PFSK-1 (cell line): ENCODE data around the gene DCTN3.

Experiments used
- FOXP2 ChIP-seq: optimal IDR thresholded peaks from 2 replicates; pipeline ENCODE3; 2011; ENCODE audit warnings: borderline replicate concordance, control low read depth, inconsistent platforms; ENCODE audit not compliant: insufficient read depth; ENCODE audit errors: extremely low read length, extremely low read depth
- POLR2AphosphoS5 ChIP-seq: IDR thresholded peaks from 2 replicates; pipeline ENCODE4 v1.6.1; 2012; ENCODE audit warnings: low read depth, mild to moderate bottlenecking, control low read depth, low read length, moderate library complexity
- SIN3A ChIP-seq: IDR thresholded peaks from 2 replicates; pipeline ENCODE4 v1.6.1; 2012; ENCODE audit warnings: mild to moderate bottlenecking, low read length, moderate library complexity, borderline replicate concordance; ENCODE audit not compliant: insufficient read depth
- TAF1 ChIP-seq: IDR thresholded peaks from 2 replicates; pipeline ENCODE4 v1.6.1; 2012; ENCODE audit warnings: low read length, control low read depth, borderline replicate concordance; ENCODE audit not compliant: insufficient read depth
- TF ChIP-seq, protein P1 (sequence below), 2 experiments: IDR thresholded peaks; 2 replicates each; pipeline versions ENCODE4 v1.6.1 to v1.8.0; 2011 to 2012; ENCODE audit warnings: low read depth in 2 of 2, low read length in 2 of 2, control low read depth in 1 of 2, inconsistent platforms in 1 of 2, mild to moderate bottlenecking in 1 of 2, moderate library complexity in 1 of 2; ENCODE audit not compliant: insufficient read depth in 1 of 2

DNA sequence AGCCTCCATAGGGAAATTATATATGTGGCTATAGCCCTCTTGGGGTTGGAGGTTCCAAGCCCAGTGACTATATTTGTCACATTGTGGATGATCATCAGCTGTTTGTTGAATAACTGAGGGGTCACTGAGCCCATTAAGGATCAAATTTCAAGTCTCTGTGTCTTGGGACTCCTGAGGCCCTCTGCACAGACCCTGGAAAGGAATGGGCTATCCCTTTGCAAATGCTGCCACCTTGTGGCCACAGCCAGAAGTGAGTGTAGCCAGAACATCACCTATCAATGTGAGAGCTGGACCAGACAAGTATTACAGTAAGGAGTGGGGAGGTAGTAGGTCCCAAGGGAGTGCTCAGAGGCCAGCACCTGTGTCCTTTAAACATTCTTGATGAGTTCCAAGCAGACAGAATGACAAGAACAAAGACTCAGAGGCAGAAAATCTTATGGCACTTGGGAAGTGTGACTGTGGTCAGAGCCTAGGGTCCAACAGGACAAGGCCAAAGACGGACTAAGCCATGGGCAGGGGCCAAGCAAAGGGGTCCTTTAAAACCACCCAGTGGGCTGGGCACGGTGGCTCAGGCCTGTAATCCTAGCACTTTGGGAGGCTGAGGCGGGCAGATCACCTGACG is 16.6 kb downstream of the DCTN3 start:
- TF ChIP-seq POLR2AphosphoS5 = no peak
- TF ChIP-seq, protein P1, sequence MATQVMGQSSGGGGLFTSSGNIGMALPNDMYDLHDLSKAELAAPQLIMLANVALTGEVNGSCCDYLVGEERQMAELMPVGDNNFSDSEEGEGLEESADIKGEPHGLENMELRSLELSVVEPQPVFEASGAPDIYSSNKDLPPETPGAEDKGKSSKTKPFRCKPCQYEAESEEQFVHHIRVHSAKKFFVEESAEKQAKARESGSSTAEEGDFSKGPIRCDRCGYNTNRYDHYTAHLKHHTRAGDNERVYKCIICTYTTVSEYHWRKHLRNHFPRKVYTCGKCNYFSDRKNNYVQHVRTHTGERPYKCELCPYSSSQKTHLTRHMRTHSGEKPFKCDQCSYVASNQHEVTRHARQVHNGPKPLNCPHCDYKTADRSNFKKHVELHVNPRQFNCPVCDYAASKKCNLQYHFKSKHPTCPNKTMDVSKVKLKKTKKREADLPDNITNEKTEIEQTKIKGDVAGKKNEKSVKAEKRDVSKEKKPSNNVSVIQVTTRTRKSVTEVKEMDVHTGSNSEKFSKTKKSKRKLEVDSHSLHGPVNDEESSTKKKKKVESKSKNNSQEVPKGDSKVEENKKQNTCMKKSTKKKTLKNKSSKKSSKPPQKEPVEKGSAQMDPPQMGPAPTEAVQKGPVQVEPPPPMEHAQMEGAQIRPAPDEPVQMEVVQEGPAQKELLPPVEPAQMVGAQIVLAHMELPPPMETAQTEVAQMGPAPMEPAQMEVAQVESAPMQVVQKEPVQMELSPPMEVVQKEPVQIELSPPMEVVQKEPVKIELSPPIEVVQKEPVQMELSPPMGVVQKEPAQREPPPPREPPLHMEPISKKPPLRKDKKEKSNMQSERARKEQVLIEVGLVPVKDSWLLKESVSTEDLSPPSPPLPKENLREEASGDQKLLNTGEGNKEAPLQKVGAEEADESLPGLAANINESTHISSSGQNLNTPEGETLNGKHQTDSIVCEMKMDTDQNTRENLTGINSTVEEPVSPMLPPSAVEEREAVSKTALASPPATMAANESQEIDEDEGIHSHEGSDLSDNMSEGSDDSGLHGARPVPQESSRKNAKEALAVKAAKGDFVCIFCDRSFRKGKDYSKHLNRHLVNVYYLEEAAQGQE (IDR thresholded peaks at IDR 0.05; ENCODE audit: insufficient read depth in 1 of 2, low read depth in 2 of 2, low read length in 2 of 2) = no peak
- no peak for TF ChIP-seq FOXP2
- TF ChIP-seq TAF1 = no peak
- TF ChIP-seq SIN3A = no peak
